Loucy (cell line): ENCODE measurements around the gene GAS2L2.
"Not testable (repeated sequence)": the region's sequence is repeated elsewhere in the genome, so short reads cannot be mapped to it uniquely, and the experiment has no call there.

Experiments used
- H2AFZ ChIP-seq: fragments of 200-600 bp; sonication (generic); 2 replicates; pipeline ENCODE4 v1.6.0; 2016; ENCODE audit warnings: antibody characterized with exemption, mild to moderate bottlenecking, low read length, moderate library complexity
- H3F3A ChIP-seq: fragments of 200-600 bp; 2 replicates; pipeline ENCODE4 v1.6.0; 2016; ENCODE audit warnings: antibody characterized with exemption, low read depth, mild to moderate bottlenecking
- H3K27me3 ChIP-seq: fragments of 200-600 bp; sonication (generic); 2 replicates; pipeline ENCODE4 v1.6.1; 2014; ENCODE audit warnings: low read length, mild to moderate bottlenecking; ENCODE audit not compliant: insufficient read depth, poor library complexity, severe bottlenecking
- H3K36me3 ChIP-seq: fragments of 200-600 bp; sonication (generic); 2 replicates; pipeline ENCODE4 v1.6.1; 2016; ENCODE audit warnings: low read length; ENCODE audit not compliant: insufficient read depth
- H3K4me1 ChIP-seq: fragments of 200-600 bp; sonication (generic); 2 replicates; pipeline ENCODE4 v1.5.1; 2014; ENCODE audit warnings: low read length, mild to moderate bottlenecking; ENCODE audit not compliant: insufficient read depth, poor library complexity, severe bottlenecking
- H3K4me2 ChIP-seq: fragments of 200-600 bp; sonication (generic); 2 replicates; pipeline ENCODE4 v1.6.0; 2014; ENCODE audit warnings: antibody characterized with exemption, low read length, low read depth, mild to moderate bottlenecking; ENCODE audit not compliant: poor library complexity, severe bottlenecking
- H3K4me3 ChIP-seq: fragments of 200-600 bp; sonication (generic); 2 replicates; pipeline ENCODE4 v1.5.1; 2014; ENCODE audit warnings: low read length, mild to moderate bottlenecking, mixed read lengths; ENCODE audit not compliant: poor library complexity, severe bottlenecking
- H3K79me2 ChIP-seq: fragments of 200-600 bp; sonication (generic); 2 replicates; pipeline ENCODE4 v1.6.1; 2014; ENCODE audit warnings: low read length; ENCODE audit not compliant: insufficient read depth
- H3K9ac ChIP-seq: fragments of 200-600 bp; sonication (generic); 2 replicates; pipeline ENCODE4 v1.6.0; 2014; ENCODE audit warnings: mild to moderate bottlenecking, low read depth, low read length, moderate library complexity; ENCODE audit not compliant: poor library complexity, severe bottlenecking
- H3K9me2 ChIP-seq: fragments of 200-600 bp; sonication (generic); replicated peaks from 2 replicates; pipeline ENCODE4 v1.6.1; 2016; ENCODE audit warnings: low read depth, low read length, mixed read lengths
- H3K9me3 ChIP-seq: fragments of 200-600 bp; sonication (generic); 2 replicates; pipeline ENCODE4 v1.6.1; 2014; ENCODE audit warnings: mild to moderate bottlenecking, antibody characterized with exemption, low read length, low read depth; ENCODE audit not compliant: insufficient read depth
- H4K20me1 ChIP-seq: fragments of 200-600 bp; sonication (generic); 2 replicates; pipeline ENCODE4 v1.6.0; 2014; ENCODE audit warnings: antibody characterized with exemption, low read length, mild to moderate bottlenecking; ENCODE audit not compliant: insufficient read depth, poor library complexity, severe bottlenecking
- CTCF ChIP-seq: fragments of 200-600 bp; sonication (generic); conservative IDR thresholded peaks from 2 replicates; pipeline ENCODE4 v1.5.1; 2014; ENCODE audit warnings: mild to moderate bottlenecking, antibody characterized with exemption, low read length
- EZH2phosphoT487 ChIP-seq: fragments of 200-600 bp; IDR thresholded peaks from 2 replicates; pipeline ENCODE4 v1.6.1; 2018; ENCODE audit warnings: antibody characterized with exemption, mild to moderate bottlenecking, moderate library complexity, borderline replicate concordance

Gene GAS2L2

GRCh38 chr17:35760587-35760986, 7.5 kb upstream of the GAS2L2 start, which contains the start of gene C17orf50:
C17orf50 (plus strand) TSS chr17:35760887; CDS start chr17:35760942, 55 bp downstream.
- Histone ChIP-seq H4K20me1 (no peaks in the 10 kb centered on the region), H3K27me3 (no peaks in the 10 kb centered on the region), H3K79me2 (no peaks in the 10 kb centered on the region), H3K9ac (no peak within 1 kb of the TSS), H2AFZ (no peak within 1 kb of the TSS), H3K9me2 (no peaks in the 10 kb centered on the region), H3K4me2 (no peak within 1 kb of the TSS), H3K4me3 (no peak within 1 kb of the TSS), H3K36me3 (no peaks in the 10 kb centered on the region), H3K9me3 (no peaks in the 10 kb centered on the region), H3K4me1 (peaks cover 6% of the 10 kb centered on the region), H3F3A (no peaks in the 10 kb centered on the region)
- TF ChIP-seq EZH2phosphoT487, result no peak
- no peak for TF ChIP-seq CTCF

GRCh38 chr17:35757243-35757642, 4.2 kb upstream of the GAS2L2 start:
- Histone ChIP-seq H3K36me3 (no peaks in the 10 kb centered on the region), H3K4me2 (no peak overlapping the region), H3K9me3 (no peaks in the 10 kb centered on the region), H3K27me3 (no peaks in the 10 kb centered on the region), H3K4me3 (no peak overlapping the region), H4K20me1 (no peaks in the 10 kb centered on the region), H3K9me2 (no peaks in the 10 kb centered on the region), H3K79me2 (no peaks in the 10 kb centered on the region), H3F3A (no peaks in the 10 kb centered on the region), H2AFZ (no peak overlapping the region), H3K9ac (no peak overlapping the region), H3K4me1 (no peaks in the 10 kb centered on the region)
- TF ChIP-seq EZH2phosphoT487, result no peak
- TF ChIP-seq CTCF, result no peak

- Histone ChIP-seq H3K4me3 (no peak overlapping the region), H3K27me3 (no peaks in the 10 kb centered on the region), H3K4me1 (peaks cover 3% of the 10 kb centered on the region), H3K79me2 (no peaks in the 10 kb centered on the region), H4K20me1 (no peaks in the 10 kb centered on the region), H2AFZ (no peak overlapping the region), H3K9me2 (no peaks in the 10 kb centered on the region), H3K9me3 (no peaks in the 10 kb centered on the region), H3K9ac (no peak overlapping the region), H3F3A (no peaks in the 10 kb centered on the region), H3K36me3 (no peaks in the 10 kb centered on the region), H3K4me2 (no peak overlapping the region)
- TF ChIP-seq CTCF (no peak), EZH2phosphoT487 (no peak)
These were observed 568 bp downstream of the GAS2L2 start for GRCh38 chr17:35752471-35752870.

GRCh38 chr17:35751541-35751940, 1.5 kb downstream of the GAS2L2 start:
- H3K36me3 ChIP-seq, H3K4me1 ChIP-seq, H2AFZ ChIP-seq, H3K27me3 ChIP-seq, H3K9ac ChIP-seq, H4K20me1 ChIP-seq, H3F3A ChIP-seq, H3K9me2 ChIP-seq, H3K9me3 ChIP-seq, H3K79me2 ChIP-seq, H3K4me3 ChIP-seq, H3K4me2 ChIP-seq: not testable (repeated sequence)
